SK-N-SH (cell line): ENCODE data around the gene NTPCR. TPM values are rescaled to one million over a fixed set of nuclear protein-coding genes. Genes with fewer than 3 reads are reported as not detected.

Source experiments
- CTCF ChIA-PET: fragments of 300-600, 350-600 bp; formaldehyde crosslinking; extraction: SDS; loops from one replicate; lab custom pipeline; 2021; lab: Yijun Ruan, JAX
- POLR2A ChIA-PET: fragments of 350-600 bp; sonication (Branson Sonifier 250); formaldehyde crosslinking; extraction: SDS; loops from one replicate; lab custom pipeline; 2020; ENCODE audit warnings: antibody characterized with exemption, inconsistent platforms; lab: Yijun Ruan, JAX
- DNase-seq: peaks from one replicate; pipeline ENCODE4 v3.0.0; 2012
- H2AFZ ChIP-seq: fragments of 200-600 bp; sonication (generic); 2 replicates; pipeline ENCODE4 v1.8.1; 2016; ENCODE audit warnings: antibody characterized with exemption, mild to moderate bottlenecking, low read depth
- H3F3A ChIP-seq: fragments of 200-600 bp; sonication (generic); replicated peaks from 2 replicates; pipeline ENCODE3; 2016; ENCODE audit warnings: antibody characterized with exemption, mild to moderate bottlenecking; ENCODE audit not compliant: insufficient read depth
- H3K27ac ChIP-seq, 2 experiments: fragments of 200-500 bp in 1 of 2; fragments of 200-600 bp in 1 of 2; sonication (Bioruptor generic) in 1 of 2; sonication (generic), shearing (Covaris generic) in 1 of 2; 2 replicates each; pipeline versions ENCODE4 v1.5.1 to v1.6.1; 2014 to 2016; ENCODE audit warnings: low read depth in 2 of 2, inconsistent platforms in 1 of 2, low read length in 1 of 2, mild to moderate bottlenecking in 1 of 2, mixed read lengths in 1 of 2
- H3K27me3 ChIP-seq: fragments of 200-600 bp; sonication (generic), shearing (Covaris generic); 2 replicates; pipeline ENCODE4 v1.6.1; 2016; ENCODE audit warnings: mixed run types; ENCODE audit not compliant: insufficient read depth
- H3K36me3 ChIP-seq, 2 experiments: fragments of 200-500 bp in 1 of 2; fragments of 200-600 bp in 1 of 2; sonication (Bioruptor generic) in 1 of 2; sonication (generic) in 1 of 2; replicated peaks in 1 of 2; 2 replicates each; pipeline versions ENCODE3 to v1.5.1; 2014 to 2016; ENCODE audit warnings: low read length in 1 of 2, mild to moderate bottlenecking in 1 of 2; ENCODE audit not compliant: insufficient read depth in 2 of 2, control insufficient read depth in 1 of 2
- H3K4me1 ChIP-seq, 2 experiments: fragments of 200-500 bp in 1 of 2; fragments of 200-600 bp in 1 of 2; sonication (Bioruptor generic) in 1 of 2; sonication (generic), shearing (Covaris generic) in 1 of 2; 2 replicates each; pipeline versions ENCODE4 v1.5.1 to v1.6.1; 2014 to 2016; ENCODE audit warnings: low read depth in 1 of 2, low read length in 1 of 2, mixed run types in 1 of 2; ENCODE audit not compliant: insufficient read depth in 2 of 2, control insufficient read depth in 1 of 2
- H3K4me2 ChIP-seq: fragments of 200-600 bp; sonication (generic), shearing (Covaris generic); 2 replicates; pipeline ENCODE4 v1.6.1; 2017; ENCODE audit warnings: mixed run types
- H3K4me3 ChIP-seq, 2 experiments: fragments of 200-500 bp in 1 of 2; fragments of 200-600 bp in 1 of 2; sonication (Bioruptor generic) in 1 of 2; sonication (generic), shearing (Covaris generic) in 1 of 2; 2 replicates each; pipeline versions ENCODE4 v1.5.1 to v1.8.1; 2014 to 2016; ENCODE audit warnings: low read depth in 2 of 2, inconsistent platforms in 1 of 2, low read length in 1 of 2, mild to moderate bottlenecking in 1 of 2, mixed read lengths in 1 of 2, moderate library complexity in 1 of 2
- H3K79me2 ChIP-seq: fragments of 200-600 bp; sonication (generic); 2 replicates; pipeline ENCODE4 v1.8.1; 2017; ENCODE audit warnings: mild to moderate bottlenecking; ENCODE audit not compliant: insufficient read depth
- H3K9ac ChIP-seq: fragments of 200-600 bp; sonication (generic); 2 replicates; pipeline ENCODE4 v1.6.1; 2017; ENCODE audit warnings: mixed run types
- H3K9me2 ChIP-seq: fragments of 200-600 bp; sonication (generic); 2 replicates; pipeline ENCODE4 v1.6.1; 2017; ENCODE audit warnings: mixed run types
- H3K9me3 ChIP-seq: fragments of 200-600 bp; sonication (generic); 2 replicates; pipeline ENCODE4 v1.6.1; 2017; ENCODE audit warnings: mixed run types, mild to moderate bottlenecking, moderate library complexity
- H4K20me1 ChIP-seq: fragments of 200-600 bp; sonication (generic); 2 replicates; pipeline ENCODE4 v1.6.1; 2017; ENCODE audit warnings: mild to moderate bottlenecking, mixed run types; ENCODE audit not compliant: insufficient read depth
- CHD2 ChIP-seq: fragments of 150-350 bp; IDR thresholded peaks from 2 replicates; pipeline ENCODE4 v1.6.1; 2018; ENCODE audit warnings: low read length; ENCODE audit not compliant: partially characterized antibody
- EZH2phosphoT487 ChIP-seq: fragments of 200-600 bp; sonication (generic); IDR thresholded peaks from 2 replicates; pipeline ENCODE4 v1.6.1; 2017; ENCODE audit warnings: low read depth, mixed run types, mild to moderate bottlenecking, antibody characterized with exemption, moderate library complexity, borderline replicate concordance
- FOSL2 ChIP-seq: IDR thresholded peaks from 2 replicates; pipeline ENCODE4 v1.4.0; 2012; ENCODE audit warnings: low read depth, mild to moderate bottlenecking, moderate library complexity, borderline replicate concordance
- MEF2A ChIP-seq: IDR thresholded peaks from 2 replicates; pipeline ENCODE4 v1.4.0; 2012; ENCODE audit warnings: low read depth, borderline replicate concordance
- NRF1 ChIP-seq: IDR thresholded peaks from 2 replicates; pipeline ENCODE4 v1.6.1; 2012; ENCODE audit warnings: low read depth, mild to moderate bottlenecking, low read length
- RCOR1 ChIP-seq: fragments of 150-350 bp; IDR thresholded peaks from 2 replicates; pipeline ENCODE4 v1.6.1; 2017; ENCODE audit warnings: antibody characterized with exemption, low read length
- REST ChIP-seq: IDR thresholded peaks from 2 replicates; pipeline ENCODE4 v1.6.1; 2012; ENCODE audit warnings: mild to moderate bottlenecking, low read depth, low read length, moderate library complexity
- SIN3A ChIP-seq: IDR thresholded peaks from 2 replicates; pipeline ENCODE4 v1.6.1; 2012; ENCODE audit warnings: low read depth, mild to moderate bottlenecking, low read length, moderate library complexity, borderline replicate concordance
- SMC3 ChIP-seq: IDR thresholded peaks from 2 replicates; pipeline ENCODE4 v1.6.1; 2012; ENCODE audit warnings: low read depth, low read length, improper control_type of control experiment
- TAF1 ChIP-seq: IDR thresholded peaks from 2 replicates; pipeline ENCODE4 v1.6.1; 2012; ENCODE audit warnings: low read depth, mild to moderate bottlenecking, low read length, moderate library complexity, borderline replicate concordance
- YY1 ChIP-seq: IDR thresholded peaks from 2 replicates; pipeline ENCODE4 v1.4.0; 2012; ENCODE audit warnings: low read depth, mild to moderate bottlenecking
- WGBS: methylation state at CpG from one replicate; pipeline ENCODE4 v1.1.6; 2017; ENCODE audit warnings: low lambda C conversion rate; 5-methylcytosine and 5-hydroxymethylcytosine counted together
- polyA plus RNA-seq, 3 experiments: library from polyadenylated mRNA; depleted of rRNA; stranded (reverse); fragments of >200 nt; gene quantifications; 2 replicates each; pipeline ENCODE4 v1.2.3, GENCODE V29; 2012

NTPCR gene
- polyA plus RNA-seq, 1 of the 3 experiments (the other 2 are of a cell fraction), result 20.8 TPM

GRCh38 chr1:232980986-232981560, 30.7 kb downstream of the NTPCR start (continued):
- TF ChIP-seq REST (no peak), TAF1 (no peak), SIN3A (no peak)

- Histone ChIP-seq H3F3A (no peaks in the 10 kb centered on the region), H3K36me3 (peaks cover 0 to 33% of the 10 kb centered on the region in 2 experiments), H3K27ac (no peak overlapping the region), H3K4me1 (peaks cover 0 to 49% of the 10 kb centered on the region in 2 experiments; a peak in 2 of 4 replicates), H3K79me2 (no peaks in the 10 kb centered on the region), H3K9me3 (no peaks in the 10 kb centered on the region), H3K27me3 (no peaks in the 10 kb centered on the region), H2AFZ (no peak overlapping the region), H3K9me2 (no peaks in the 10 kb centered on the region), H3K4me3 (no peak overlapping the region), H3K9ac (no peak overlapping the region), H4K20me1 (no peaks in the 10 kb centered on the region), H3K4me2 (no peak overlapping the region)
- ChIA-PET POLR2A (no interaction called here), CTCF (interaction anchor here (1.2 kb wide), 1 partner anchor 30 kb away, joined by 5 read pairs; no protein-coding TSS in a partner anchor)
- 89% methylated on average over 13 of the region's 13 CpGs for WGBS
- no peak for DNase-seq
- TF ChIP-seq CHD2 (no peak), RCOR1 (no peak), NRF1 (no peak), MEF2A (no peak), YY1 (no peak), FOSL2 (no peak), EZH2phosphoT487 (no peak), SMC3 (no peak)
Measured at GRCh38 chr1:232982238-232982944, 32.0 kb downstream of the NTPCR start.
